Cardiac fibroblast (primary cell): ENCODE measurements around the gene HMGN1.
A peak's percentile ranks its signal among the peaks of the same experiment; 100 is the strongest.
"Not testable (repeated sequence)": the region's sequence is repeated elsewhere in the genome, so short reads cannot be mapped to it uniquely, and the experiment has no call there.

ENCODE experiments used
- DNase-seq, 2 donors: peaks; one replicate each; pipeline versions ENCODE4 v3.0.0 to v3.0.0-alpha.2; 2010; ENCODE audit warnings: low read depth in 2 of 2
- H3K4me3 ChIP-seq, 2 donors: replicated peaks in 1 of 2; 1 replicate in 1 of 2; 2 replicates in 1 of 2; pipeline ENCODE4 v1.5.1; 2011; ENCODE audit warnings: low read depth in 2 of 2, low read length in 2 of 2, mild to moderate bottlenecking in 2 of 2, moderate library complexity in 1 of 2
- CTCF ChIP-seq: IDR thresholded peaks from one replicate; pipeline ENCODE4 v1.5.1; 2011; ENCODE audit warnings: low read depth, mild to moderate bottlenecking, low read length, inconsistent platforms

HMGN1 gene

GRCh38 chr21:39387461-39388037, 38.7 kb upstream of the HMGN1 start:
- TF ChIP-seq CTCF, result no peak
- H3K4me3 ChIP-seq, result peak overlapping the region; percentile 37 to 51
- peak; percentile 87 to 90 for DNase-seq

DNA sequence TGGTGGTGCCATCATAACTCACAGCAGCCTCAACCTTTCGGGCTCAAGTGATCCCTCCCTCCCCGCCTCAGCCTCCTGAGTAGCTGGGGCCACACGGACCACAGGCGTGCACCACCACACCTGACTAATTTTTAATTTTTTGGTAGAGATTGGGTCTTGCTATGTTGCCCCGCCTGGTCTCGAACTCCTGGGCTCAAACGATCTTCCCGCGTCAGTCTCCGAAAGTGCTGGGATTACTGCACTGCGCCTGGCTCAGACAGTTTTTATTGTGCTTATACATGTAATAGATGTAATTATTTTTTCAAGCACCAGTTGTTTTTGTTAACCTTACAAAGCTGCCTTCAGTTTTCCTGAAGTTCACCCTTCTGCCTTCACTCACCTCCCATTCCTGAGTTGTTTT, 38.0 kb upstream of the HMGN1 start:
- no peak overlapping the region for H3K4me3 ChIP-seq
- DNase-seq, result no peak

DNA sequence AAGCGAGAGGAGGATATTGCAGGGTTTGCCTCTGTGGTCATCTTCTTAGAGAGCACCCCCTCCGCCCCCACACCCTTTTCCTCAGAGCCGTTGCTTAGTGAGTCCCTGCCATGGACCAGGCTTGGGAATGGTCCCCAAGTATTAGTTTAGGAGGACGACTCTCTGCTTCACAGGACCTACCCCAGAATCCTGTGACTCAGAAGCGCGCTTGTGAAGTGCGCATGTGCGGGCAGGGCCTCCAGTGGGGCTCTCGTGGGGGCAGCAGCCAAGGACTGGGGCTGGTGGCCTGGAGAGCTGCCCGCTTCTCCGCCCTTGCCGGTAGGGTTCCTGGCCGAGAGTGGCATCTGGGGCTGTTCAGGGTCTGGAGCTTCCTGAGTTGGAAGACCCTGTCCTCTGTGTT, 37.3 kb upstream of the HMGN1 start:
- TF ChIP-seq CTCF, result no peak
- peak overlapping the region in 1 of 2 donors; percentile 43 for H3K4me3 ChIP-seq
- DNase-seq, result peak in 1 of 2 donors; percentile 33

More for the DNA sequence above, 38.0 kb upstream of the HMGN1 start:
- no peak for TF ChIP-seq CTCF

DNA sequence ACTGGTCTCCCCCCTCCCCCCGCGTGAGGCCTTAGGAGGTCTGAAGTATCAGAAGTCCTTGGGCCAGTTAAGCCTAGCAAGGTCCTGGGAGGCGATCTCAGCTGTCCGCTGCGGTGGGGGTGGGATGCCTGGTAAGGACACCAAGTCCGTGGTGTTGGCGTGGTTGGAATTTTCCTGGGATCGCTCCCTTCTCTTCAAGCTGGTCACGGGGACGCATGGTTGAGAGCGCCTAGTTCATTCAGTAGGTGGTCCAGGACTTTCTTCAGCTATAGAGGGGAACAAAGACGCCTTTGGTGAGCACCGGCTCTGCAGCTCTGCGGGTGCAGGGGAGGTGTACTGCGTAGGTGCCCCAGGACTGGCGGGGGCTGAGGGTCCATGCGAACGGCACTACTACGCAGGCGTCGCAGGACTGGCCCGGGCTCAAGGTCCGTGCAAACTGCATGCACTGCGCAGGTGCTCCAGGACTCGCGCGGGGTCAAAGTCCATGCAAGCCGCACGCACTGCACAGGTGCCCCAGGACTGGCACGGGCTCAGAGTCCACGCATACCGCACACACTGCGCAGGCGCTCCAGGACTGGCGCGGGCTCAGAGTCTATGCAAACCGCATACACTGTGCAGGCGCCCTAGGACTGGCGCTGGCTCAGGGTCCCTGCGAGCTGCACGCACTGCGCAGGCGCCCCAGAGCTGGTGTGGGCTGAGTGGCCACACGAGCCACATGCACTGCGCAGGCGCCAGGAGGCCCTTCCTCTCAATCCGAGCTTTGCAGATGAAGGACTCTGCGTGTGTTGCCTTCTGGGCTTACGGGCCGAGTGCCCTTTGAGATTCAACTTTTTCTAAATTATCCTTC, 36.6 kb upstream of the HMGN1 start:
- TF ChIP-seq CTCF, result no peak
- peak; percentile 75 to 88 for DNase-seq
- H3K4me3 ChIP-seq, result peak overlapping the region; percentile 42 to 43

GRCh38 chr21:39384674-39385298, 35.9 kb upstream of the HMGN1 start:
- H3K4me3 ChIP-seq, result no peak overlapping the region
- no peak for TF ChIP-seq CTCF
- no peak for DNase-seq

DNA sequence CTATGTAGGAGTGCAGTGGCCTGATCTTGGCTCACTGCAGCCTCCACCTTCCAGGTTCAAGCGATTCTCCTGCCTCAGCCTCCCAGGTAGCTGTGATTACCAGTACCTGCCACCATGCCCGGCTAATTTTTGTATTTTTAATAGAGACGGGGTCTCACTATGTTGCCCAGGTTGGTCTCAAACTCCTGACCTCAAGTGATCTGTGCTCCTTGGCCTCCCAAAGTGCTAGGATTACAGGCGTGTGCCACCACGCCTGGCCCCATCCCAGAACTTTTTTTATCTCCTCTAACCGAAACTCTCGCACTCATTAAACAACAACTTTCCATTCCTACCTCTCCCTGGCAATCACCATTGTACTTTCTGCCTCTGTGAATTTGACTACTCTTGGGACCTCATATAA, 33.2 kb upstream of the HMGN1 start:
- H3K4me3 ChIP-seq, DNase-seq: not testable (repeated sequence)

- no peak for TF ChIP-seq CTCF
- H3K4me3 ChIP-seq, result peak overlapping the region; percentile 72 to 84
- DNase-seq, result no peak
These were observed 32.1 kb upstream of the HMGN1 start for GRCh38 chr21:39381009-39381408.
